ENCODE measurements around the gene PDE4A. TPM values are rescaled to one million over a fixed set of nuclear protein-coding genes. Genes with fewer than 3 reads are reported as not detected.

PDE4A gene
- total and polyA plus RNA-seq, 10 of the 15 experiments (the other 5 are each of a cell fraction or from before 2014, with no cell fraction given), result 0.24 to 13.3 (median 4.9) TPM

GRCh38 chr19:10450191-10450852, 30.0 kb downstream of the PDE4A start:
- in situ Hi-C loops (cut with MboI) (no loop called here), intact Hi-C loops (cut with micrococcal nuclease; ENCODE audit: unreplicated experiment) (no loop called here)
- Histone ChIP-seq H3K9me3 (replicated peaks; ENCODE audit: control insufficient read depth, insufficient read depth, low read length) (no peaks in the 10 kb centered on the region), H3K9ac (ENCODE audit: control insufficient read depth, insufficient read depth, low read length) (no peak overlapping the region), H3K79me2 (ENCODE audit: control insufficient read depth, insufficient read depth, low read length) (no peaks in the 10 kb centered on the region), H3K36me3 (ENCODE audit: control insufficient read depth in 2 of 2, insufficient read depth in 2 of 2, low read length in 1 of 2) (peaks cover 0 to 2% of the 10 kb centered on the region in 2 experiments; a peak in 3 of 4 replicates), H3K4me3 (no peak overlapping the region), H3K4me1 (ENCODE audit: control insufficient read depth, insufficient read depth, low read length) (no peaks in the 10 kb centered on the region), H3K27ac (ENCODE audit: control insufficient read depth, insufficient read depth) (no peak overlapping the region), H4K20me1 (ENCODE audit: control insufficient read depth, insufficient read depth) (no peaks in the 10 kb centered on the region), H2AFZ (ENCODE audit: control insufficient read depth, low read depth, low read length) (no peak overlapping the region), H3K4me2 (ENCODE audit: control insufficient read depth, insufficient read depth) (no peak overlapping the region), H3K27me3 (replicated peaks in 1 of 2; ENCODE audit: control insufficient read depth in 2 of 2, insufficient read depth in 2 of 2, low read length in 1 of 2) (no peaks in the 10 kb centered on the region)
- CTCF ChIA-PET, result interaction anchor here (0.7 kb wide), 1 partner anchor 179 kb away, joined by 3 read pairs; the partner anchor contains the start of gene ICAM1
- no TSS peak for BruUV-seq (replicated peaks)
- POLR2A ChIA-PET, result interaction anchor here (0.5 kb wide), 1 partner anchor 40 kb away, joined by 4 read pairs; no protein-coding TSS in a partner anchor
- SMC1A ChIA-PET (ENCODE audit: uncharacterized antibody, unreplicated experiment), result no interaction called here
- ATAC-seq, result no peak
- WGBS (ENCODE audit: insufficient coverage, insufficient replicate concordance, low lambda C conversion rate, missing lambda C conversion rate), result 82% methylated on average over 14 of the region's 14 CpGs
- TF ChIP-seq, protein P1, sequence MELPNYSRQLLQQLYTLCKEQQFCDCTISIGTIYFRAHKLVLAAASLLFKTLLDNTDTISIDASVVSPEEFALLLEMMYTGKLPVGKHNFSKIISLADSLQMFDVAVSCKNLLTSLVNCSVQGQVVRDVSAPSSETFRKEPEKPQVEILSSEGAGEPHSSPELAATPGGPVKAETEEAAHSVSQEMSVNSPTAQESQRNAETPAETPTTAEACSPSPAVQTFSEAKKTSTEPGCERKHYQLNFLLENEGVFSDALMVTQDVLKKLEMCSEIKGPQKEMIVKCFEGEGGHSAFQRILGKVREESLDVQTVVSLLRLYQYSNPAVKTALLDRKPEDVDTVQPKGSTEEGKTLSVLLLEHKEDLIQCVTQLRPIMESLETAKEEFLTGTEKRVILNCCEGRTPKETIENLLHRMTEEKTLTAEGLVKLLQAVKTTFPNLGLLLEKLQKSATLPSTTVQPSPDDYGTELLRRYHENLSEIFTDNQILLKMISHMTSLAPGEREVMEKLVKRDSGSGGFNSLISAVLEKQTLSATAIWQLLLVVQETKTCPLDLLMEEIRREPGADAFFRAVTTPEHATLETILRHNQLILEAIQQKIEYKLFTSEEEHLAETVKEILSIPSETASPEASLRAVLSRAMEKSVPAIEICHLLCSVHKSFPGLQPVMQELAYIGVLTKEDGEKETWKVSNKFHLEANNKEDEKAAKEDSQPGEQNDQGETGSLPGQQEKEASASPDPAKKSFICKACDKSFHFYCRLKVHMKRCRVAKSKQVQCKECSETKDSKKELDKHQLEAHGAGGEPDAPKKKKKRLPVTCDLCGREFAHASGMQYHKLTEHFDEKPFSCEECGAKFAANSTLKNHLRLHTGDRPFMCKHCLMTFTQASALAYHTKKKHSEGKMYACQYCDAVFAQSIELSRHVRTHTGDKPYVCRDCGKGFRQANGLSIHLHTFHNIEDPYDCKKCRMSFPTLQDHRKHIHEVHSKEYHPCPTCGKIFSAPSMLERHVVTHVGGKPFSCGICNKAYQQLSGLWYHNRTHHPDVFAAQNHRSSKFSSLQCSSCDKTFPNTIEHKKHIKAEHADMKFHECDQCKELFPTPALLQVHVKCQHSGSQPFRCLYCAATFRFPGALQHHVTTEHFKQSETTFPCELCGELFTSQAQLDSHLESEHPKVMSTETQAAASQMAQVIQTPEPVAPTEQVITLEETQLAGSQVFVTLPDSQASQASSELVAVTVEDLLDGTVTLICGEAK (IDR thresholded peaks at IDR 0.05; ENCODE audit: borderline replicate concordance), result no peak
- TF ChIP-seq RUNX3 (IDR thresholded peaks at IDR 0.05; ENCODE audit: low read length) (no peak), NRF1 (conservative IDR thresholded peaks at IDR 0.05; ENCODE audit: low read depth, low read length) (no peak), ELK1 (IDR thresholded peaks at IDR 0.05; ENCODE audit: low read depth, low read length) (no peak), HCFC1 (IDR thresholded peaks at IDR 0.05; ENCODE audit: low read length) (no peak), SREBF1 (IDR thresholded peaks at IDR 0.05; ENCODE audit: low read length) (no peak), JUND (IDR thresholded peaks at IDR 0.05; ENCODE audit: low read depth, low read length) (no peak)
- FAIRE-seq, result no peak
- no peak for DNase-seq (ENCODE audit: low read depth, low spot score)
- RAD21 ChIA-PET (ENCODE audit: unreplicated experiment), result no interaction called here

Measured in GM12878 (cell line).